MM.1S (cell line): ENCODE measurements around the gene SLC7A1.

Experiments used
- DNase-seq: peaks from one replicate; pipeline ENCODE4 v3.0.0-alpha.2; 2015
- H2AFZ ChIP-seq: fragments of 300-600 bp; sonication (generic); 2 replicates; pipeline ENCODE4 v1.6.0; 2016; ENCODE audit warnings: antibody characterized with exemption, low read length
- H3F3A ChIP-seq: fragments of 300-600 bp; sonication (generic); 2 replicates; pipeline ENCODE4 v1.6.1; 2016; ENCODE audit warnings: mild to moderate bottlenecking, antibody characterized with exemption, low read length, moderate library complexity, mixed read lengths; ENCODE audit not compliant: insufficient read depth
- H3K27ac ChIP-seq: fragments of 300-600 bp; sonication (generic); 2 replicates; pipeline ENCODE4 v1.5.1; 2016; ENCODE audit warnings: mild to moderate bottlenecking, low read length
- H3K27me3 ChIP-seq: fragments of 300-600 bp; sonication (generic); replicated peaks from 2 replicates; pipeline ENCODE4 v1.6.0; 2016; ENCODE audit warnings: low read length; ENCODE audit not compliant: insufficient read depth
- H3K36me3 ChIP-seq: fragments of 300-600 bp; sonication (generic); replicated peaks from 2 replicates; pipeline ENCODE4 v1.6.1; 2016; ENCODE audit warnings: mild to moderate bottlenecking, low read length, mixed read lengths; ENCODE audit not compliant: insufficient read depth
- H3K4me1 ChIP-seq: fragments of 300-600 bp; sonication (generic); 2 replicates; pipeline ENCODE4 v1.6.1; 2016; ENCODE audit warnings: low read length, mixed read lengths
- H3K4me2 ChIP-seq: fragments of 300-600 bp; sonication (generic); 2 replicates; pipeline ENCODE4 v1.6.0; 2016; ENCODE audit warnings: low read depth, low read length
- H3K4me3 ChIP-seq: fragments of 300-600 bp; sonication (generic); 2 replicates; pipeline ENCODE4 v1.5.1; 2016; ENCODE audit warnings: low read length, mixed read lengths
- H3K79me2 ChIP-seq: fragments of 300-600 bp; sonication (generic); 2 replicates; pipeline ENCODE4 v1.6.1; 2016; ENCODE audit warnings: mixed run types, low read length, mixed read lengths
- H3K9ac ChIP-seq: fragments of 300-600 bp; sonication (generic); 2 replicates; pipeline ENCODE4 v1.6.1; 2016; ENCODE audit warnings: low read length, mixed read lengths
- H3K9me2 ChIP-seq: fragments of 300-600 bp; sonication (generic); replicated peaks from 2 replicates; pipeline ENCODE4 v1.6.1; 2016; ENCODE audit warnings: mild to moderate bottlenecking, low read length, mixed read lengths; ENCODE audit not compliant: insufficient read depth
- H3K9me3 ChIP-seq: fragments of 300-600 bp; sonication (generic); replicated peaks from 2 replicates; pipeline ENCODE4 v1.6.1; 2016; ENCODE audit warnings: mild to moderate bottlenecking, low read length, mixed read lengths; ENCODE audit not compliant: insufficient read depth
- H4K20me1 ChIP-seq: fragments of 300-600 bp; sonication (generic); 2 replicates; pipeline ENCODE4 v1.6.1; 2016; ENCODE audit warnings: mild to moderate bottlenecking, low read length, moderate library complexity, mixed read lengths; ENCODE audit not compliant: insufficient read depth
- CTCF ChIP-seq: fragments of 300-600 bp; sonication (generic); IDR thresholded peaks from 2 replicates; pipeline ENCODE4 v1.5.1; 2016; ENCODE audit warnings: antibody characterized with exemption, low read length, mixed read lengths
- EZH2 ChIP-seq: fragments of 300-600 bp; sonication (generic); optimal IDR thresholded peaks from 2 replicates; pipeline ENCODE3; 2017; ENCODE audit warnings: low read depth, mild to moderate bottlenecking, antibody characterized with exemption, low read length, mixed read lengths
- EZH2phosphoT487 ChIP-seq: fragments of 300-600 bp; sonication (generic); IDR thresholded peaks from 2 replicates; pipeline ENCODE4 v1.6.1; 2018; ENCODE audit warnings: antibody characterized with exemption, low read length

SLC7A1 gene

DNA sequence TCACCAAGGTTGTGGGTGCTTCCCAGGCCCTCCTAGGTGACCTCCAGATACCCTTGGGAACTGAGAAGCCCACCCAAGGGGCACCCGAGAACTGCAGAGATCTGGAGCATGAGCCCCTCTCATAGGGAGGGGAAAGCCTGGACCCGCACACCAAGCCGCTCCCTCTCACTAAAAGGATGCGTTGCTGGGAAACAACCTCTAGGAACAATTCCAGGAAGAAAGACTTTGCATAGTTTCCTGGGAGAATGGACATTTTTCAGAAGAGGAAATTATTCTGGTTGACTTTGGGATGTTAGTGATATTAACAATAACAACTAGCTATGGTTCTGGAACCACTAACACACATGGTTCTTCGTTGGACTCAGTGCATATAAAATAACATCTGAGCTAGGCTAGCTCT is 64.6 kb downstream of the SLC7A1 start:
- no peak for DNase-seq
- H3K27ac ChIP-seq: no peak overlapping the region
- H3K79me2 ChIP-seq: no peaks in the 10 kb centered on the region
- TF ChIP-seq EZH2phosphoT487 (no peak), EZH2 (no peak), CTCF (no peak)
- no peak overlapping the region for H3K4me3 ChIP-seq
- no peaks in the 10 kb centered on the region for H3K9me3 ChIP-seq
- H3K4me2 ChIP-seq: no peak overlapping the region
- H2AFZ ChIP-seq: no peak overlapping the region
- no peaks in the 10 kb centered on the region for H4K20me1 ChIP-seq
- no peaks in the 10 kb centered on the region; the same call in 1 of the 2 replicates for H3K36me3 ChIP-seq
- no peak overlapping the region for H3K9ac ChIP-seq
- H3K4me1 ChIP-seq: no peaks in the 10 kb centered on the region
- H3F3A ChIP-seq: no peaks in the 10 kb centered on the region
- H3K9me2 ChIP-seq: no peaks in the 10 kb centered on the region
- H3K27me3 ChIP-seq: no peaks in the 10 kb centered on the region

GRCh38 chr13:29529754-29530153 is 65.7 kb downstream of the SLC7A1 start:
- no peaks in the 10 kb centered on the region for H3F3A ChIP-seq
- TF ChIP-seq EZH2phosphoT487 (no peak), EZH2 (no peak), CTCF (no peak)
- DNase-seq: no peak
- H3K9me3 ChIP-seq: no peaks in the 10 kb centered on the region
- H3K27ac ChIP-seq: no peak overlapping the region
- H3K79me2 ChIP-seq: no peaks in the 10 kb centered on the region
- no peak overlapping the region for H3K9ac ChIP-seq
- H2AFZ ChIP-seq: no peak overlapping the region
- H3K9me2 ChIP-seq: no peaks in the 10 kb centered on the region
- H3K4me2 ChIP-seq: no peak overlapping the region
- no peak overlapping the region for H3K4me3 ChIP-seq
- H4K20me1 ChIP-seq: no peaks in the 10 kb centered on the region
- H3K36me3 ChIP-seq: no peaks in the 10 kb centered on the region; the same call in 1 of the 2 replicates
- H3K4me1 ChIP-seq: no peaks in the 10 kb centered on the region
- no peaks in the 10 kb centered on the region for H3K27me3 ChIP-seq

GRCh38 chr13:29527916-29528315 is 67.6 kb downstream of the SLC7A1 start:
- H3K79me2 ChIP-seq: no peaks in the 10 kb centered on the region

More at GRCh38 chr13:29527916-29528315, 67.6 kb downstream of the SLC7A1 start:
- Histone ChIP-seq H3K9me3 (no peaks in the 10 kb centered on the region), H3K36me3 (no peaks in the 10 kb centered on the region; the same call in 1 of the 2 replicates), H3K4me3 (no peak overlapping the region), H3K27me3 (no peaks in the 10 kb centered on the region), H4K20me1 (no peaks in the 10 kb centered on the region), H2AFZ (no peak overlapping the region), H3F3A (no peaks in the 10 kb centered on the region), H3K27ac (no peak overlapping the region), H3K4me2 (no peak overlapping the region), H3K9me2 (no peaks in the 10 kb centered on the region), H3K4me1 (no peaks in the 10 kb centered on the region), H3K9ac (no peak overlapping the region)
- TF ChIP-seq EZH2: no peak
- no peak for TF ChIP-seq CTCF
- TF ChIP-seq EZH2phosphoT487: no peak
- DNase-seq: no peak
